Measurements from ENCODE around the gene TMPRSS13. TPM values are rescaled to one million over a fixed set of nuclear protein-coding genes. Genes with fewer than 3 reads are reported as not detected.

Gene TMPRSS13
- total RNA-seq, 1 experiment from 2014 or later = 53.1 TPM

DNA sequence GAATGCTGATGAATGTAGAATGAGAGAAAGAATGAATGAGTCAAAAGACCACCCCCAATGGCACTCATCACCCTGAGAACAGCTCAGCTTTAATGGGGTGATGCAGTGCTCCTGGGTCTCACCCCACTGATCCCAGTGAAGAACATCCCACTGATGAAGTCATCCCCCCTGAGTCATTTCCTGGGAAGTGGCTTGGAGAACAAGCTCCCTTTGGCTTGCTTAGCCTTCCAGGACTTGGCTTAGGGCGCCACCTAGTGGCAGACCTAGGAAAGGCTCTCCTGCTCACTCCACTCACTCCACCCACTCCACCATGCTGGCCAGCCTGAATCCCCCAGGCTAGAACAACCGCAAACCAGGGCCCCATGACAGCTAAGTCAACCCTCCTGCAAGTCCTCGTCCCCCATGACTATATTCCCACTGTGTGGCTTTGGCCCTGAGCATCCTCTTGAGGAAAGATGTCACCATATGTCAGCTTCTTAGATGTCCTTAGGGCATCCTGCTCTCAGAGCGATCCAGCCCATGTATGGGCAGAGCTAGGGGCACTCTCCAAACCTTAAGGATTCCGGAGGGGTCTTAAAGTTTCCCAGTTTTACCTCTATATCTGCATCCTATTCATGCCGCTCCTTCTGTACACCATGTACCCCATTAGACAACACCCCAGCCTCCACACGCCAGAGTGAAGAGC is 17.8 kb upstream of the TMPRSS13 start:
- CTCF ChIA-PET = interaction anchor here (0.5 to 4.6 kb wide), 51 partner anchors 10 to 627 kb away, joined by 3 to 165 read pairs (median 5); partner anchors contain the start of genes FXYD2, FXYD6, IL10RA and TMPRSS13
- no TSS peak for BruUV-seq (replicated peaks)
- H3K27me3 Mint-ChIP-seq (ENCODE audit: insufficient read depth, unreplicated experiment) = peaks cover 3% of the 10 kb centered on the region
- Histone ChIP-seq H3K36me3 (ENCODE audit: control insufficient read depth, insufficient read depth, low read length) (no peaks in the 10 kb centered on the region), H3K27me3 (replicated peaks; ENCODE audit: control insufficient read depth, insufficient read depth, low read length) (no peaks in the 10 kb centered on the region), H3K4me3 (ENCODE audit: low read depth, low read length) (no peak overlapping the region), H3K4me1 (peaks cover 4% of the 10 kb centered on the region), H3K9me3 (peaks cover 12% of the 10 kb centered on the region)
- H3K4me1 Mint-ChIP-seq (ENCODE audit: low read depth, unreplicated experiment) = peaks cover 17% of the 10 kb centered on the region
- peak; percentile 99 to 100 for TF ChIP-seq CTCF (IDR thresholded peaks at IDR 0.05; ENCODE audit: insufficient read depth in 1 of 2, low read depth in 1 of 2, low read length in 1 of 2, severe bottlenecking in 1 of 2, unreplicated experiment in 1 of 2)
- POLR2A ChIA-PET = interaction anchor here (0.5 kb wide), 1 partner anchor 71 kb away, joined by 7 read pairs; the partner anchor contains the start of gene FXYD6
- DNase-seq = peak; percentile 90 to 96
- H3K27ac Mint-ChIP-seq (ENCODE audit: unreplicated experiment) = no peak overlapping the region
- intact Hi-C loops (cut with micrococcal nuclease; ENCODE audit: unreplicated experiment) = loop anchor here (1.0 kb wide), 6 partner anchors 18 to 140 kb away; partner anchors contain the start of gene TMPRSS13
- H3K36me3 Mint-ChIP-seq (ENCODE audit: insufficient read depth, unreplicated experiment) = no peaks in the 10 kb centered on the region
- peaks cover 12% of the 10 kb centered on the region for H3K9me3 Mint-ChIP-seq (ENCODE audit: unreplicated experiment)
- no peak overlapping the region for H3K4me3 Mint-ChIP-seq (ENCODE audit: unreplicated experiment)

GRCh38 chr11:117946156-117946841 is 17.1 kb upstream of the TMPRSS13 start:
- Mint-ChIP-seq H3K9me3 (ENCODE audit: unreplicated experiment) (peaks cover 14% of the 10 kb centered on the region), H3K4me3 (ENCODE audit: unreplicated experiment) (no peak overlapping the region), H3K27me3 (ENCODE audit: insufficient read depth, unreplicated experiment) (peaks cover 3% of the 10 kb centered on the region), H3K4me1 (ENCODE audit: low read depth, unreplicated experiment) (peaks cover 17% of the 10 kb centered on the region), H3K27ac (ENCODE audit: unreplicated experiment) (no peak overlapping the region), H3K36me3 (ENCODE audit: insufficient read depth, unreplicated experiment) (no peaks in the 10 kb centered on the region)
- TF ChIP-seq CTCF (IDR thresholded peaks at IDR 0.05; ENCODE audit: insufficient read depth in 1 of 2, low read depth in 1 of 2, low read length in 1 of 2, severe bottlenecking in 1 of 2, unreplicated experiment in 1 of 2) = no peak
- intact Hi-C loops (cut with micrococcal nuclease; ENCODE audit: unreplicated experiment) = no loop called here
- ChIA-PET CTCF (interaction anchor here (0.6 to 4.6 kb wide), 48 partner anchors 9 to 521 kb away, joined by 3 to 165 read pairs (median 6); partner anchors contain the start of genes FXYD2, FXYD6, IL10RA and TMPRSS13), POLR2A (interaction anchor here (0.5 to 0.6 kb wide), 2 partner anchors 70 to 438 kb away, joined by 3 to 7 read pairs; partner anchors contain the start of gene FXYD6)
- H3K4me1 ChIP-seq = peaks cover 4% of the 10 kb centered on the region
- H3K9me3 ChIP-seq = peaks cover 12% of the 10 kb centered on the region
- H3K4me3 ChIP-seq (ENCODE audit: low read depth, low read length) = no peak overlapping the region
- no TSS peak for BruUV-seq (replicated peaks)
- H3K36me3 ChIP-seq (ENCODE audit: control insufficient read depth, insufficient read depth, low read length) = no peaks in the 10 kb centered on the region
- H3K27me3 ChIP-seq (replicated peaks; ENCODE audit: control insufficient read depth, insufficient read depth, low read length) = no peaks in the 10 kb centered on the region
- no peak for DNase-seq

- H3K9me3 ChIP-seq = peaks cover 12% of the 10 kb centered on the region
- no peaks in the 10 kb centered on the region for H3K27me3 ChIP-seq (replicated peaks; ENCODE audit: control insufficient read depth, insufficient read depth, low read length)
- H3K27me3 Mint-ChIP-seq (ENCODE audit: insufficient read depth, unreplicated experiment) = peaks cover 3% of the 10 kb centered on the region
- peaks cover 10% of the 10 kb centered on the region for H3K4me1 Mint-ChIP-seq (ENCODE audit: low read depth, unreplicated experiment)
- TF ChIP-seq CTCF (IDR thresholded peaks at IDR 0.05; ENCODE audit: insufficient read depth in 1 of 2, low read depth in 1 of 2, low read length in 1 of 2, severe bottlenecking in 1 of 2, unreplicated experiment in 1 of 2) = peak; percentile 35 to 46
- H3K36me3 Mint-ChIP-seq (ENCODE audit: insufficient read depth, unreplicated experiment) = no peaks in the 10 kb centered on the region
- no TSS peak for BruUV-seq (replicated peaks)
- peaks cover 14% of the 10 kb centered on the region for H3K9me3 Mint-ChIP-seq (ENCODE audit: unreplicated experiment)
- H3K4me3 ChIP-seq (ENCODE audit: low read depth, low read length) = no peak overlapping the region
- H3K4me3 Mint-ChIP-seq (ENCODE audit: unreplicated experiment) = no peak overlapping the region
- ChIA-PET POLR2A (no interaction called here), CTCF (interaction anchor here (0.6 to 4.6 kb wide), 7 partner anchors 8 to 138 kb away, joined by 3 to 165 read pairs (median 4); no protein-coding TSS in a partner anchor)
- H3K36me3 ChIP-seq (ENCODE audit: control insufficient read depth, insufficient read depth, low read length) = no peaks in the 10 kb centered on the region
- H3K27ac Mint-ChIP-seq (ENCODE audit: unreplicated experiment) = no peak overlapping the region
- no peak for DNase-seq
- intact Hi-C loops (cut with micrococcal nuclease; ENCODE audit: unreplicated experiment) = no loop called here
- peaks cover 9% of the 10 kb centered on the region for H3K4me1 ChIP-seq
Observed at GRCh38 chr11:117945047-117945810, 16.0 kb upstream of the TMPRSS13 start.

Data from Caco-2 (cell line).